Fibroblast of lung (primary cell): ENCODE measurements around the gene CPNE8.

Source experiments
- EZH2 ChIP-seq: IDR thresholded peaks from 2 replicates; pipeline ENCODE4 v1.5.1; 2012; ENCODE audit warnings: low read length, control low read depth, mild to moderate bottlenecking; ENCODE audit errors: missing control alignments
- TF ChIP-seq, protein P1 (sequence below), 2 donors: IDR thresholded peaks in 1 of 2; conservative IDR thresholded peaks in 1 of 2; 1 replicate in 1 of 2; 2 replicates in 1 of 2; pipeline ENCODE4 v1.5.1; 2011 to 2012; ENCODE audit warnings: low read length in 2 of 2, control low read depth in 1 of 2, inconsistent platforms in 1 of 2, low read depth in 1 of 2, mild to moderate bottlenecking in 1 of 2

DNA sequence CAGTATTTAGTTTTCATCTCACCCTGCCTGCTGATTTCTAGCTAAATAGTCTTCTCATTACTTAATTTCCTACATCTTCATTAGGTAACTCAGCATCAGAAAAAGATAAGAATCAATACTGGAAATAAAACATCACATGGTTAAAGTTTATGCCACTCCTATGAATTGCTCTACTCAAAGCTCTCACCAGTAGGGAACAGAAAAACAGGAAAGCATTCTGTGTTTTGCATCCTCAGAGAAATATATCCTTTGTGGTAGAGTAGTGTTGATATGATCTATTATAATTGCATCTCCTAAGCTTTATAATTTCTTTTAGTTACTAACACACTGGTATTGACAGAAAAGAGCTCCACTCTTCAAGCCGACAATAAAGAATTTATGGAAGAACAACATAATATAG lies 9.9 kb downstream of the CPNE8 start:
- no peak for TF ChIP-seq EZH2
- TF ChIP-seq, protein P1, sequence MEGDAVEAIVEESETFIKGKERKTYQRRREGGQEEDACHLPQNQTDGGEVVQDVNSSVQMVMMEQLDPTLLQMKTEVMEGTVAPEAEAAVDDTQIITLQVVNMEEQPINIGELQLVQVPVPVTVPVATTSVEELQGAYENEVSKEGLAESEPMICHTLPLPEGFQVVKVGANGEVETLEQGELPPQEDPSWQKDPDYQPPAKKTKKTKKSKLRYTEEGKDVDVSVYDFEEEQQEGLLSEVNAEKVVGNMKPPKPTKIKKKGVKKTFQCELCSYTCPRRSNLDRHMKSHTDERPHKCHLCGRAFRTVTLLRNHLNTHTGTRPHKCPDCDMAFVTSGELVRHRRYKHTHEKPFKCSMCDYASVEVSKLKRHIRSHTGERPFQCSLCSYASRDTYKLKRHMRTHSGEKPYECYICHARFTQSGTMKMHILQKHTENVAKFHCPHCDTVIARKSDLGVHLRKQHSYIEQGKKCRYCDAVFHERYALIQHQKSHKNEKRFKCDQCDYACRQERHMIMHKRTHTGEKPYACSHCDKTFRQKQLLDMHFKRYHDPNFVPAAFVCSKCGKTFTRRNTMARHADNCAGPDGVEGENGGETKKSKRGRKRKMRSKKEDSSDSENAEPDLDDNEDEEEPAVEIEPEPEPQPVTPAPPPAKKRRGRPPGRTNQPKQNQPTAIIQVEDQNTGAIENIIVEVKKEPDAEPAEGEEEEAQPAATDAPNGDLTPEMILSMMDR (conservative IDR thresholded peaks at IDR 0.05 in 1 of 2, IDR thresholded peaks at IDR 0.05 in 1 of 2; ENCODE audit: low read depth in 1 of 2, low read length in 2 of 2) = no peak
